Hepatocyte (in vitro differentiated cells): ENCODE results near the gene SLC38A9. TPM values are rescaled to one million over a fixed set of nuclear protein-coding genes. Genes with fewer than 3 reads are reported as not detected.

Experiments
- DNase-seq: peaks from one replicate; pipeline ENCODE4 v3.0.0-alpha.2; 2016; ENCODE audit warnings: low spot score
- H2AFZ ChIP-seq: fragments of 200-600 bp; sonication (generic); 2 replicates; pipeline ENCODE4 v1.6.0; 2016; ENCODE audit warnings: antibody characterized with exemption, mild to moderate bottlenecking
- H3K27ac ChIP-seq: fragments of 200-600 bp; sonication (generic); 2 replicates; pipeline ENCODE4 v1.5.1; 2016; ENCODE audit warnings: mild to moderate bottlenecking
- H3K27me3 ChIP-seq: fragments of 200-600 bp; sonication (generic); 2 replicates; pipeline ENCODE4 v1.6.1; 2016
- H3K36me3 ChIP-seq: fragments of 200-600 bp; sonication (generic); replicated peaks from 2 replicates; pipeline ENCODE4 v1.5.1; 2016; ENCODE audit warnings: low read depth; ENCODE audit not compliant: insufficient read depth
- H3K4me1 ChIP-seq: fragments of 200-600 bp; sonication (generic); 2 replicates; pipeline ENCODE4 v1.5.1; 2016; ENCODE audit warnings: mild to moderate bottlenecking, moderate library complexity; ENCODE audit not compliant: insufficient read depth
- H3K4me2 ChIP-seq: fragments of 200-600 bp; sonication (generic); 2 replicates; pipeline ENCODE4 v1.6.0; 2016
- H3K4me3 ChIP-seq: fragments of 200-600 bp; sonication (generic); 2 replicates; pipeline ENCODE4 v1.5.1; 2016; ENCODE audit warnings: mild to moderate bottlenecking
- H3K79me2 ChIP-seq: fragments of 200-600 bp; sonication (generic); 2 replicates; pipeline ENCODE4 v1.6.0; 2017; ENCODE audit warnings: mild to moderate bottlenecking
- H3K9me2 ChIP-seq: fragments of 200-600 bp; sonication (generic); replicated peaks from 2 replicates; pipeline ENCODE4 v1.6.0; 2017; ENCODE audit warnings: mild to moderate bottlenecking; ENCODE audit not compliant: insufficient read depth
- H3K9me3 ChIP-seq: fragments of 200-600 bp; sonication (generic); 2 replicates; pipeline ENCODE4 v1.5.1; 2016; ENCODE audit warnings: low read depth, mild to moderate bottlenecking
- H4K20me1 ChIP-seq: fragments of 200-600 bp; sonication (generic); 2 replicates; pipeline ENCODE4 v1.6.0; 2016; ENCODE audit warnings: mild to moderate bottlenecking; ENCODE audit not compliant: insufficient read depth, poor library complexity, severe bottlenecking
- EZH2 ChIP-seq: fragments of 200-600 bp; sonication (generic); IDR thresholded peaks from 2 replicates; pipeline ENCODE4 v1.6.1; 2016; ENCODE audit warnings: antibody characterized with exemption, mild to moderate bottlenecking, borderline replicate concordance
- EZH2phosphoT487 ChIP-seq: fragments of 200-600 bp; sonication (generic); IDR thresholded peaks from one replicate; pipeline ENCODE4 v1.6.1; 2018; ENCODE audit warnings: antibody characterized with exemption, mild to moderate bottlenecking, low read depth, moderate library complexity; ENCODE audit not compliant: unreplicated experiment, severe bottlenecking
- WGBS: methylation state at CpG from one replicate; pipeline ENCODE4 v1.1.6; 2016; ENCODE audit warnings: low lambda C conversion rate; ENCODE audit errors: missing lambda C conversion rate; 5-methylcytosine and 5-hydroxymethylcytosine counted together
- polyA plus RNA-seq: library from polyadenylated mRNA; unstranded; fragments of >200 nt; fragmentation: Nextera tagmentation; extraction: Ambion mirVana; gene quantifications from 2 replicates; pipeline ENCODE4 v1.2.1, GENCODE V29; 2016
- total RNA-seq: library from RNA; depleted of rRNA; stranded (reverse); fragments of >200 nt; gene quantifications from 2 replicates; pipeline ENCODE4 v1.2.3, GENCODE V29; 2014
- TF ChIP-seq, protein P1 (sequence below): fragments of 200-600 bp; sonication (generic); IDR thresholded peaks from 2 replicates; pipeline ENCODE4 v1.5.1; 2016; ENCODE audit warnings: antibody characterized with exemption, mild to moderate bottlenecking; ENCODE audit not compliant: poor library complexity

Gene SLC38A9
- total and polyA plus RNA-seq, 2 experiments from 2014 or later: 28.1 to 37.8 TPM

DNA sequence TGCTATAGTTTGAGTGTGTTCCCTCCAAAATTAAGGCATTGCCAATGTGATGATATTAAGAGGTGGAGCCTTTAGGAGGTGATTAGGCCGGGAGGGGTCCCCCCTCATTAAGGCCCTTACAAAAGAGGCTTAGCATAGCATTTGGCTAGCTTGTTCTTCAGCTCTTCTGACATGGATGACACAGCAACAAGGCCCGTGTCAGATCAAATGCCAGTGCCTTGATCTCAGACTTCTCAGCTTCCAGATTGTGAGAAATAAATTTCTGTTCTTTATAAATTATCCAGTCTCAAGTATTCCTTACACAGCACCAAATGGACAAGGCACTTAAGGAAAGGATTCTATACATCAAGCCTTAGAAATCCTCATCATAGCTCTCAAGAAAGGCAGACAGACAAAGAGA is 31.8 kb downstream of the SLC38A9 start:
- Histone ChIP-seq H3K9me3 (no peaks in the 10 kb centered on the region), H3K27ac (no peak overlapping the region), H2AFZ (no peak overlapping the region), H3K4me3 (no peak overlapping the region), H3K9me2 (no peaks in the 10 kb centered on the region), H3K4me2 (no peak overlapping the region), H3K4me1 (no peaks in the 10 kb centered on the region), H3K36me3 (no peaks in the 10 kb centered on the region), H4K20me1 (no peaks in the 10 kb centered on the region), H3K79me2 (no peaks in the 10 kb centered on the region), H3K27me3 (no peaks in the 10 kb centered on the region)
- no peak for DNase-seq
- TF ChIP-seq, protein P1, sequence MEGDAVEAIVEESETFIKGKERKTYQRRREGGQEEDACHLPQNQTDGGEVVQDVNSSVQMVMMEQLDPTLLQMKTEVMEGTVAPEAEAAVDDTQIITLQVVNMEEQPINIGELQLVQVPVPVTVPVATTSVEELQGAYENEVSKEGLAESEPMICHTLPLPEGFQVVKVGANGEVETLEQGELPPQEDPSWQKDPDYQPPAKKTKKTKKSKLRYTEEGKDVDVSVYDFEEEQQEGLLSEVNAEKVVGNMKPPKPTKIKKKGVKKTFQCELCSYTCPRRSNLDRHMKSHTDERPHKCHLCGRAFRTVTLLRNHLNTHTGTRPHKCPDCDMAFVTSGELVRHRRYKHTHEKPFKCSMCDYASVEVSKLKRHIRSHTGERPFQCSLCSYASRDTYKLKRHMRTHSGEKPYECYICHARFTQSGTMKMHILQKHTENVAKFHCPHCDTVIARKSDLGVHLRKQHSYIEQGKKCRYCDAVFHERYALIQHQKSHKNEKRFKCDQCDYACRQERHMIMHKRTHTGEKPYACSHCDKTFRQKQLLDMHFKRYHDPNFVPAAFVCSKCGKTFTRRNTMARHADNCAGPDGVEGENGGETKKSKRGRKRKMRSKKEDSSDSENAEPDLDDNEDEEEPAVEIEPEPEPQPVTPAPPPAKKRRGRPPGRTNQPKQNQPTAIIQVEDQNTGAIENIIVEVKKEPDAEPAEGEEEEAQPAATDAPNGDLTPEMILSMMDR: no peak
- TF ChIP-seq EZH2phosphoT487 (no peak), EZH2 (no peak)
- 72% methylated on average over 2 of the region's 2 CpGs for WGBS

DNA sequence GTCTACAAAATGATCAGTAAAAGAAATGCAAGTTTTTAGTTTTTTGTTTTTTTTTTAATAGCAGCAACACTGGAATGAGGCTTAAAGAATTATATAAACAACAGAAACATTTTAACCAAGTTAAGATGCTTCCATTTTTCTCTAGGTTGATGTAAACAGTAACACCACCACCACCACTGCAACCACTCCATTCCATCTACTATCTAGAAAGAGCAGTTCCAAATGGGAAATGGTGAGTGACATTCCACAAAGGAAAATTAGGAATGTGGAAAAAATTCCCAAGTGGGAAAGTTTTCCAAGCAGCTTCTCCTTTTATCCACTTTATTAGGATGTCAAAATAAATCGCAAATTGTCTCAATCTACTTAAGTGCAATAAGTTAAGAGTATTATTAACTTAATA is 32.6 kb downstream of the SLC38A9 start:
- no peaks in the 10 kb centered on the region for H3K27me3 ChIP-seq
- H3K4me1 ChIP-seq: peaks cover 4% of the 10 kb centered on the region
- H3K9me2 ChIP-seq: no peaks in the 10 kb centered on the region
- H3K36me3 ChIP-seq: no peaks in the 10 kb centered on the region
- no peak overlapping the region for H3K4me3 ChIP-seq
- 100% methylated on average over 1 of the region's 1 CpG for WGBS
- no peak for DNase-seq
- no peaks in the 10 kb centered on the region for H3K79me2 ChIP-seq
- H3K9me3 ChIP-seq: no peaks in the 10 kb centered on the region
- H4K20me1 ChIP-seq: no peaks in the 10 kb centered on the region
- TF ChIP-seq, protein P1: no peak
- TF ChIP-seq EZH2phosphoT487 (no peak), EZH2 (no peak)
- no peak overlapping the region for H3K4me2 ChIP-seq
- no peak overlapping the region for H3K27ac ChIP-seq
- no peak overlapping the region for H2AFZ ChIP-seq

DNA sequence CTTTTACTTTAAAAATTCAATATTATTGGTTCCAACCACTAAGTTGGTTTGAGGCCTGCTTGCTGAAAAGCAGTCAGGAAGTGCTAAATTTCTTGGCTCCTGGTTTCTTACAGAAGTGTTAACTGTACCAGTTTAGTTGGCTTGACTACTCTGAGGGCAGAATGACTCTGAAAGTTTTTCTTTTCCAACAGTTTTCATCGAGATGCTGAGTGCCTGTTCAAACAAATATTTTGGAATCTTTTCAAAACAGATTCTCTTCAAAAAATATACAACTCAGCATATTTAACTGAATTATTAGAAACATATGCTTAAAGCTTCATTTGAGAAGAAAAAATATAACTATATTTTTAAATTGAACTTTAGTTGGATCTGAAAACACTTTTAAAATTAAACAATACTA is 37.0 kb downstream of the SLC38A9 start:
- no peaks in the 10 kb centered on the region for H3K9me3 ChIP-seq
- H3K4me3 ChIP-seq: no peak overlapping the region
- DNase-seq: no peak
- H3K4me1 ChIP-seq: peaks cover 4% of the 10 kb centered on the region
- H3K27me3 ChIP-seq: no peaks in the 10 kb centered on the region
- H3K4me2 ChIP-seq: no peak overlapping the region
- no peaks in the 10 kb centered on the region for H3K79me2 ChIP-seq
- H3K27ac ChIP-seq: peak overlapping the region; percentile 1
- H2AFZ ChIP-seq: no peak overlapping the region
- no peaks in the 10 kb centered on the region for H3K36me3 ChIP-seq
- TF ChIP-seq EZH2 (no peak), EZH2phosphoT487 (no peak)
- TF ChIP-seq, protein P1: no peak
- H4K20me1 ChIP-seq: no peaks in the 10 kb centered on the region
- no peaks in the 10 kb centered on the region for H3K9me2 ChIP-seq
- WGBS: 83% methylated on average over 1 of the region's 1 CpG

DNA sequence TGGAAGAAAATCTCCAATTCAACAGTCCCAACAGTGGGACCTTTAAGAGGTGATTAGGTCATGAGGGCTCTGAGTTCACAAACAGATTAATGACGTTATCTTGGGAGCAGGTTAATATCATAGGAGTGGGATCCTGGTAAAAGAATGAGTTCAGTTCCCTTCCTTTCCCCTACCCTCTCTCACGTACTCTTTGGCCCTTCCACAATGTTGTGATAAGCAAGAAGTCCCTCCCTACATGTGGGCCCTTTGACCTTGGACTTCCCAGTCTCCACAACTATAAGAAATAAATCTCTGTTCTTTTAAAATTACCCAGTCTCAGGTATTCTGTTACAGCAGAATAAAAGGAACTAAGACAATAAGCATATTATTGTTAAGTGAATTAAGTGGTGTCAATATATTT is 37.8 kb downstream of the SLC38A9 start:
- no peaks in the 10 kb centered on the region for H3K27me3 ChIP-seq
- H3K79me2 ChIP-seq: no peaks in the 10 kb centered on the region
- no peak overlapping the region for H2AFZ ChIP-seq
- no peaks in the 10 kb centered on the region for H3K9me2 ChIP-seq
- TF ChIP-seq, protein P1: no peak
- TF ChIP-seq EZH2phosphoT487: no peak
- TF ChIP-seq EZH2: no peak
- 80% methylated on average over 2 of the region's 2 CpGs for WGBS
- no peak overlapping the region for H3K27ac ChIP-seq
- H3K36me3 ChIP-seq: no peaks in the 10 kb centered on the region
- no peak overlapping the region for H3K4me3 ChIP-seq
- no peak for DNase-seq
- H3K9me3 ChIP-seq: no peaks in the 10 kb centered on the region
- H3K4me2 ChIP-seq: no peak overlapping the region
- peaks cover 4% of the 10 kb centered on the region for H3K4me1 ChIP-seq
- no peaks in the 10 kb centered on the region for H4K20me1 ChIP-seq
